GM03348 (cell line): Measurements from ENCODE around the gene FRMD7.
A peak's percentile ranks its signal among the peaks of the same experiment; 100 is the strongest.
"Not testable (repeated sequence)": the region's sequence is repeated elsewhere in the genome, so short reads cannot be mapped to it uniquely, and the experiment has no call there.

Experiments used
- DNase-seq: peaks from one replicate; pipeline ENCODE4 v3.0.0; 2012; ENCODE audit warnings: low spot score

The FRMD7 gene

DNA sequence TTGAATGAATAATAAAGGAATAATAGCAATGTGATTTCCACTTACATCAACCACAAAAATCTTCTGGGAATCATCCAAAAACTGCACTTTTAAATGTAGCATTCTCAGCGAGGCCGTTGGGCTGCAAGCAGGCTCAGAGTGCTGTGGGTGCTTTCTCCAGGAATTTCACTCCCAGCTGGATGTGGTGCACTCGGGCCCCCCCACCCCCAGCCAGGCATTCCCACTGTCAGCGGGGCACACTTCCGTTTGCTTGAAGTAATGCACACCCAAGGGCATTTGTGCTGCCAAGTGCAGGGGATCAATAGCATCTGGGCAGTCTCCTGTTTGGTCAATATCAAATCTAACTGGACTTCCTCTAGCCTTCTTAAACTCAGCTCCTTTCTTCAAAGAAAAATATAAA lies at the start of gene FRMD7:
Gene FRMD7, minus strand, starts transcription at position 278 of the 400 bp plus-strand sequence. Its CDS starts 176 bp downstream, at position 102.
- DNase-seq, result peak; percentile 4

DNA sequence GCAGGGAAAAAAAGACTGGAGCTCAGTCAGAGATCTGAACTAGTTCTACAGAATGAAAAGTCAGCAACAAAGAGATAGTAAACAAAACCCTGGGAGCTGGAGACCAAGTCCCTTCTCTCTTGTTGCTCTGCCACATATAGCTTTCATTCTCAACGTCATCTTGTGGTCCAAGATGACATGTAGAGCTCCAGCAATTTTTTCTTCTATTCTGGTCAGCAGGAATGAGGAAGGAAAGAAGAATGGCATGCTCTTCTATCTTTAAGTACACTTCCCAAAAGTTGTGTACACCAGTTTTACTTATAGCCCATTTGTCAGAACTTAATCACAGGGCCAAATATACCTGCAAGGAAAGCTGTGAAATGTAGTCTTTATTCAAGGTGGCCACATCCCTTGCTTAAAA lies 45.8 kb upstream of the FRMD7 start:
- DNase-seq, result no peak

GRCh38 chrX:132171881-132172280 lies 44.1 kb upstream of the FRMD7 start:
- DNase-seq, result no peak

DNA sequence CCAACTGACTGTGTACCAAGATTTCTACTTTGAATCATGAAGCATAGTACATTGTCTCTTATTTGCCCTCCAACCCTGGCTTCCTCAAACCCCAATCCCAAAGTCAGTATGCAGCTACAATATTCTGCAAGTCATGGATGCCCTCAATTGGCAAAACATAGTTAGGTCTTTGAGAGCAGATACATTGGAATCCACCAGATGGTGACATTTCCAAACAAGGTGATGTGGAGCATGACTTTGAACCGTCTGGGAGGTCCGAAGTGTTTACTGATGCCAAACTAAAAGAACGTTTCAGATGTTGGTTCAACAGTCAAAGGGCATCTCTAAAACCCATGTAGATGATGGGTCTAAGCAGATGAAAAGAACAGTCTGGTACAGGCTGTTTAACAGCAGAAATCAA lies 43.7 kb upstream of the FRMD7 start:
- no peak for DNase-seq

DNA sequence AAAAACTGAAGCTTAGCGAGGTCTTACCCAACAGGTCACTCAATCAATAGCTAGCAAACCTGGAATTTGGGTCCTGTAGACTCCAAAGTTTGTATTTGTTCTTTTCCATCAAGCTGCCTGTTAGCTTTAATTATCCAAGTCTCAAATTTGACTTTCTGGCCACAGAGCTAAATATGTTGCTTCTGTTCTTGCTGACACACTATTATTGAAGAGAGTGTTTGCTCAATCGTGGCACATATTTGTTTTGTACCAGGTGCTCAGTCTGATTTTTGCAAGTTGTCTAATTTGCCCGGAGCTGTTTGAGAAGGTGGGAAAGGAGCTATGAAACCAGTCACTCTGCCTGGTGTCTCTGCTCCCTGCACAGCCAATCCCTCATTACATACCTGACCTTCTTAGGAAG lies 41.7 kb upstream of the FRMD7 start:
- no peak for DNase-seq

GRCh38 chrX:132165651-132166050 lies 37.8 kb upstream of the FRMD7 start:
- DNase-seq, result no peak

- DNase-seq, result no peak
Measured at GRCh38 chrX:132165005-132165404, 37.2 kb upstream of the FRMD7 start.

DNA sequence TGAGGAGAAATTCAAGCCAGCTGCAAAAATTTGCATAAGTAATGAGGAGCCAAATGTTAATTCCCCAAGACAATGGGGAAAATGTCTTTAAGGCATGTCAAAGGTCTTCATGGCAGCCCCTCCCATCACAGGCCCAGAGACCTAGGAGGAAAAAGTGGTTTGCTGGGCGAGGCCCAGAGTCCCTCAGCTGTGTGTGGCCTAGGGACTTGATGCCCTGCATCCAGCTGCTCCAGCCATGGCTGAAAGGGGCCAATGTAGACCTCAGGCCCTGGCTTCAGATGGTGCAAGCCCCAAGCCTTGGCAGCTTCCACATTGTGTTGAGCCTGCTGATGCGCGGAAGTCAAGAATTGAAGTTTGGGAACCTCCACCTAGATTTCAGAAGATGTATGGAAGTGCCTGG lies 35.3 kb upstream of the FRMD7 start:
- not testable (repeated sequence) for DNase-seq

GRCh38 chrX:132153166-132153565 lies 25.3 kb upstream of the FRMD7 start:
- no peak for DNase-seq

- no peak for DNase-seq
Measured at GRCh38 chrX:132146456-132146855, 18.6 kb upstream of the FRMD7 start.

- no peak for DNase-seq
Measured at GRCh38 chrX:132144061-132144460, 16.2 kb upstream of the FRMD7 start.

DNA sequence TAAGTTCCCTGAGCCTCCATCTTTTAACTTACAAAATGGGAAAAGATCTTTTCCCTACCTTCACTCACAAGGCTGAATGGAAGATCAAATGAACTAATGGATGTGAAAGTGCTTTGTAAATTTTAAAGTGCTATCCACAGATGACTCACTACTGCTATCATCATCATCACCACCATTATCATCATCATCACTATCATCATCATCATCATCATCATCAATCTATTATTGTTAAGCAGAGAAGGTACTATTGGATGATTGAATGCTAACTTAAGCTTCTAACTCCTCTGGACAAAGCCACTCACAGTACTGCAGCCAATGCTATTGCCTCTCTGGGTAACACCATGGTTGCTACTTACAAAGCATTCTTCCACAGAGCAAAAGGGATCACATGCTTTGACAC lies 1.9 kb downstream of the FRMD7 start:
- no peak for DNase-seq

DNA sequence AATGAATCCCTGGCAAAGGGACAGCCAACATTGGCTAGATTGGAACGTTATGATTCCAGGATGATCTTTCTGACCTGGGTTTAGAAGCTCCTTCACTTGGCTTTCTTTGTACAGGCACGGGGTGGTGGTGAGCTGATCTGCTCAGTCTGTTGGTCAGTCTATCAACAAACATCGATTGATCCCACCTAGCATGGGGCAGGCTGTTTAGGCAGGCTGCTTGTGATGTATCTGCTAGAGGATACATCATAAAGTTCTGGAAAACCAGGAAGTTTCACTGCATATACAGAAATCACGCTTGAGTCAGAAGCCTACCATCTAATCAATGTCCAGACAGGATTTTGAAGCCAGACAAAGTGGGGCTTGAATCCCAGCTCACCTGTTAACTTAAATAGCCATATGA lies 6.9 kb downstream of the FRMD7 start:
- no peak for DNase-seq

DNA sequence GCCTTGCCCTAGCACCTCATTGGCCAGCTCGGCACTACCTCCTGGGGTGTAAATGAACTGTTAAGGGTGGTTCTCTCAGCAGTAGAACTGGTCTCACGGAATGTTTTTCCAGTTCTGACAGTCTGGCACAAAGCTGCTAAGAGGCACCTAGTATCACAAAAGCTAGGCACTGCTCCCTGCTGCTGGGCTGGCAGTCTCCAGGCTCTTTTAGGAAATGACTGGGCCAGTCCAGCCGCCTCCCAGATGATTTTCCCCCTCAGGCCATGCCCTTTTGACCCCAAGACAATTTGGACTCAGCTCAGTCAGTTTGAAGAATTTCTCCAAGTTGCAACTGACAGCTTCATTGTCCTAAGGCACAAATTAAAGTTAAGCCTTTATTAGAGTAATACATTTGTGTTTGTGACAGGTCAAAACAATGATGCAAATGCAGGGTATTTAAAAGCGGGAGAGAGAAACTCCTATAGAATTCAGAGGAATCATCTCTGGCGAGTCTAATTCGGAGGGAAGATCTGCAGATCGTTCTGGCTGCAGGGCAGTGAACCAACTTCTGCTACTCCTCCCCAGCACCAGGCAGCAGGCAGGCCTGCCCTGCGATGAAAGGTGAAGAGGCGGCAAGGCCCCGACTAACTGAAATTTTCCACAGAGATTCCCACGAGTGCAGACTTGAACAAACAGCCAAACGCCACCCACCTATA lies 7.9 kb downstream of the FRMD7 start:
- DNase-seq, result no peak

DNA sequence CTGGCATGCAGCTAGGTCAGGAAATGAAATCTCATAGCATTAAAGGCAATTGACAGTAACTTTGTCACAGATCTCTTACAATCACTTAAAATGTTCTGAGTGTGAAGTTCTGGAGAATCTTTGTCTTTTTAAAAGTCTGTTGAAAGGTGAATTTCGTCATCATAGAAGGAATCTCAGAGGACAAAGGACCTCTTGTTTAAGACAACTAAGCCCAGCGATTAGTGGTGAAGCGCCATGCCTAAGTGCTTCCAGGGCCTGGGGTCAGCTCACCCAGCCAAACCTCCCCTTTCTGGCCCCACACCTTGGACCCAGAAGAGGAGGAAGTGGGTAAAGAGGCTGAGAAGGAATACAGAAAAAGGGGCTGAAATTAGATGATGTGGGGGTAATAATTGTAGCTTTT lies 8.5 kb downstream of the FRMD7 start:
- DNase-seq, result no peak

GRCh38 chrX:132118358-132118757 lies 9.5 kb downstream of the FRMD7 start:
- no peak for DNase-seq

DNA sequence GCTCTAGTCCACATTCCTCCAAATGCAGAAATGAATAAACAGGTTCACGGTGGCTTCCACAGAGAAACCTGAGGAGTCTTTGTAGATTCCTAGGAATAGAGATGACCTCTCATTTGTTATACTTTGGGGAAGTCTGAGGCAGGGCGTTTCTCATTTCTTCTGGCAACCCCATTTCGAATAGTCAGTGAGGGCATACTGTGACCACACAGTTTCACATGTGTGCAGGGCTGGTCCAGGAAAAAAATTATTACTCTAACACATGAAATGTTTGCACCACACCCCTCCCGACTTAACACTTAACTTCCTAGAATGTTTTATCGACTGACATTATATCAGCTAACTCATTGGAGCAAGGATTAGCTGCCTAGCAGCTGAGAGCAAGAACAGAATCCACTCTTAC lies 12.0 kb downstream of the FRMD7 start:
- no peak for DNase-seq

GRCh38 chrX:132114607-132115006 lies 13.2 kb downstream of the FRMD7 start:
- DNase-seq, result no peak

- DNase-seq, result no peak
Measured at GRCh38 chrX:132107291-132107690, 20.5 kb downstream of the FRMD7 start.

DNA sequence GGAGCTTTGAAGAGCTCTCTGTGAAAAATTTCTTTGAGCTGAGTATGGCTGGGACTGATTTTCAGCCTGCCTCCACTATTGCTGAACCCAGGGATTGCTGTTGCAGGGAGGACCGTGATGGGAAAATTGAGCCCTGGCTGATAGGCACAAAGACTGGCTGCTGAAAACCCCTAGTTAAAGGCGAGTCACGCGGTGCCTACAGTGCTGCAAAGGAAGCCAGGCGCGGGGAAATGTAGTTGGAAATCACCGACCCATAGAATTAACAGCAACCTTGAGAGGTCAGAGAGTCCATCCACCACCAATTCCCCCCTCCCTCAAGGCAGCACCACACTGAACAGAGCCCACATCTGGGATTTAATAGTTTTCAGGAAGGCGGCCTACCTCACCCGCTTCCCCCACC lies 26.0 kb downstream of the FRMD7 start:
- no peak for DNase-seq

GRCh38 chrX:132101206-132101605 lies 26.6 kb downstream of the FRMD7 start:
- no peak for DNase-seq

DNA sequence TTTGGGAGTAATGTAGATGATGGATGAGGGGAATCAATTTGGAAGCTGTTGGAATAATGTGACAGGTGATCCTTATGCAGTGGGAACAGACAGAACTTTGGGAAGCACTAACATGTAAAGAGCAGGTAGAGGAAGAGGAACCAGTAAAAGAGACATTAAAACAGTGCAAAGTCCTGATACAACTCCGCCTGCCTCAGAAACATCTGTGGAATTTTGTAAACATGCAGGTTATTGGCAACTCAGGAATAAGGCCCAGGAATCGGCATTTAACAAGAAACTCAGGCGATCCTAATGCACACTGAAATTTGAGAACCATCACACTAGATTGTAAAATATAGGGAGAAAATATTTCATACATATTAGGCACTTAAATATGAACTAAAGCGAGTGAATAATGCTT lies 29.1 kb downstream of the FRMD7 start:
- not testable (repeated sequence) for DNase-seq

- peak; percentile 6 for DNase-seq
Measured at GRCh38 chrX:132094164-132094563, 33.7 kb downstream of the FRMD7 start.

DNA sequence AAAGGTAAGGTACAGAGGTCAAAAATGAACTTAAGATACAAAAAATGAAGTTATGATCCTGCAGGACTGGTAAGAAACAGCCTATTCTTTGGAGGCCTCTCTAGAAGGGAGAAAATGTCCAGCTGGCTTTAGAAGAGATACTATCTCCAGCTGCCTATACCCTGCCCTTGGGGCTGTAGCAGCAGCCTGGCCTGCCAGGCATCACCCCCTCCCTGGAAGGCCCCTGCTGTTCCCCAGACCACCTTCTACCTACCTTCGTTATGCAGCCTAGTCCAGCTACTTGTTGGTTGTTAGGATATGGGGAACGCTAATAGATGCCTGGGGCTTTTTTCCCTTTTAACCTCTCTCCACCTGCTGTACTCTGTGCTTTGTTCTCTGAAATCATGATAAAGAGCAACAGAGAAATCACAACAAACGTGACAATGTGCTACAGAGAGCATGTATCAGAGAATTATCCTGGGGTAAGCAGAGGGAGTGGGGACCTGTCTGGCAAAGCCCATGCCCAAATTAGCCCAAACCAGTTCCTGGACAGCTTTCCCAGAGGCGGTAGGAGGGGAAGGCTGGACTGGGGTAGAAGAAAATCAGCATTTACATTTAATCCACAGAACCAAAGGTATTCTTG lies 34.5 kb downstream of the FRMD7 start:
- no peak for DNase-seq
